Stimulated activated CD8-positive, alpha-beta memory T cell treated with anti-CD3 and anti-CD28 coated beads, Interleukin-15, amount 100 ng/mL, for 24 hours (primary cell): ENCODE measurements around the gene MID2.
"Not testable (repeated sequence)": the region's sequence is repeated elsewhere in the genome, so short reads cannot be mapped to it uniquely, and the experiment has no call there.

Source experiments
- DNase-seq: peaks from one replicate; pipeline ENCODE4 v3.0.0-alpha.2; 2020; ENCODE audit warnings: low read depth

Gene MID2

GRCh38 chrX:107825698-107826237, at the start of gene MID2:
MID2 (plus strand) TSS chrX:107825866; CDS start chrX:107826427, 561 bp downstream.
- DNase-seq = peak; percentile 1

- peak; percentile 14 for DNase-seq
These were observed 48.8 kb upstream of the MID2 start for GRCh38 chrX:107776649-107777535.

GRCh38 chrX:107777536-107777832, 48.2 kb upstream of the MID2 start, which contains the start of gene NCBP2L:
NCBP2L (plus strand) TSS chrX:107777733; CDS start chrX:107794221, 16,488 bp downstream.
- DNase-seq = no peak

GRCh38 chrX:107780525-107780924, 45.1 kb upstream of the MID2 start:
- DNase-seq = no peak

- DNase-seq = no peak
These were observed 37.8 kb upstream of the MID2 start for GRCh38 chrX:107787827-107788226.

- DNase-seq = no peak
These were observed 21.2 kb upstream of the MID2 start for GRCh38 chrX:107804427-107804826.

GRCh38 chrX:107805179-107805578, 20.5 kb upstream of the MID2 start:
- no peak for DNase-seq

- DNase-seq = not testable (repeated sequence)
These were observed 15.6 kb upstream of the MID2 start for GRCh38 chrX:107810053-107810452.

- DNase-seq = no peak
These were observed 6.7 kb upstream of the MID2 start for GRCh38 chrX:107818900-107819521.

GRCh38 chrX:107823042-107823441, 2.6 kb upstream of the MID2 start:
- DNase-seq = no peak

- DNase-seq = no peak
These were observed 2.2 kb upstream of the MID2 start for GRCh38 chrX:107823456-107823855.

- no peak for DNase-seq
These were observed 768 bp downstream of the MID2 start for GRCh38 chrX:107826238-107827029.

GRCh38 chrX:107827030-107827831, 1.6 kb downstream of the MID2 start:
- no peak for DNase-seq

GRCh38 chrX:107827852-107828251, 2.2 kb downstream of the MID2 start:
- no peak for DNase-seq

GRCh38 chrX:107829878-107830277, 4.2 kb downstream of the MID2 start:
- no peak for DNase-seq

- no peak for DNase-seq
These were observed 5.5 kb downstream of the MID2 start for GRCh38 chrX:107831071-107831730.

- no peak for DNase-seq
These were observed 8.9 kb downstream of the MID2 start for GRCh38 chrX:107834275-107835201.

GRCh38 chrX:107836958-107837357, 11.3 kb downstream of the MID2 start:
- DNase-seq = no peak

- DNase-seq = no peak
These were observed 15.3 kb downstream of the MID2 start for GRCh38 chrX:107840971-107841370.
